HEK293 (cell line): ENCODE measurements around the gene KIT.

Experiments
- CTCF ChIA-PET: fragments of 350-600 bp; formaldehyde crosslinking; extraction: SDS; loops from one replicate; lab custom pipeline; 2021; ENCODE audit warnings: antibody characterized with exemption; lab: Yijun Ruan, JAX
- POLR2A ChIA-PET: fragments of 300-600 bp; formaldehyde crosslinking; extraction: SDS; loops from one replicate; lab custom pipeline; 2020; ENCODE audit warnings: antibody characterized with exemption, inconsistent platforms; lab: Yijun Ruan, JAX
- H3K27ac ChIP-seq: fragments of 200-500 bp; sonication (Bioruptor generic); 2 replicates; pipeline ENCODE4 v1.5.1; 2014; ENCODE audit warnings: low read depth, low read length, control low read depth, inconsistent platforms; ENCODE audit errors: extremely low read depth
- H3K36me3 ChIP-seq, 2 experiments: fragments of 200-500 bp in 1 of 2; sonication (Bioruptor generic) in 1 of 2; 1 replicate in 1 of 2; 2 replicates in 1 of 2; pipeline ENCODE4 v1.5.1; 2014 to 2017; ENCODE audit warnings: inconsistent platforms in 2 of 2, low read length in 2 of 2; ENCODE audit not compliant: control insufficient read depth in 2 of 2, insufficient read depth in 1 of 2
- H3K4me1 ChIP-seq: fragments of 200-500 bp; sonication (Bioruptor generic); 2 replicates; pipeline ENCODE4 v1.5.1; 2014; ENCODE audit warnings: mild to moderate bottlenecking, low read length, inconsistent platforms; ENCODE audit not compliant: control insufficient read depth, insufficient read depth
- H3K4me3 ChIP-seq: 2 replicates; pipeline ENCODE4 v1.5.1; 2011; ENCODE audit warnings: low read depth, mild to moderate bottlenecking, control low read depth, low read length, moderate library complexity
- H3K9me3 ChIP-seq: fragments of 200-500 bp; sonication (Bioruptor generic); 2 replicates; pipeline ENCODE4 v1.5.1; 2014; ENCODE audit warnings: low read depth, low read length, inconsistent platforms; ENCODE audit not compliant: control insufficient read depth, insufficient read depth
- FEZF1 ChIP-seq: fragments of 450-650 bp; formaldehyde crosslinking; IDR thresholded peaks from 2 replicates; pipeline ENCODE4 v1.5.1; 2016; ENCODE audit warnings: missing biosample characterization, missing genetic modification characterization
- GLI4 ChIP-seq: fragments of 450-650 bp; formaldehyde crosslinking; IDR thresholded peaks from 2 replicates; pipeline ENCODE4 v1.5.1; 2016; ENCODE audit warnings: missing biosample characterization, missing genetic modification characterization
- KLF8 ChIP-seq: fragments of 450-650 bp; formaldehyde crosslinking; IDR thresholded peaks from 2 replicates; pipeline ENCODE4 v1.5.1; 2016; ENCODE audit warnings: missing biosample characterization, missing genetic modification characterization
- MZF1 ChIP-seq: fragments of 450-650 bp; formaldehyde crosslinking; IDR thresholded peaks from 2 replicates; pipeline ENCODE4 v1.5.1; 2017; ENCODE audit warnings: missing biosample characterization, missing genetic modification characterization, borderline replicate concordance
- YY1 ChIP-seq: fragments of 450-650 bp; formaldehyde crosslinking; IDR thresholded peaks from 2 replicates; pipeline ENCODE4 v1.5.1; 2018; ENCODE audit warnings: missing biosample characterization, missing genetic modification characterization
- YY2 ChIP-seq: fragments of 450-650 bp; formaldehyde crosslinking; IDR thresholded peaks from 2 replicates; pipeline ENCODE4 v1.5.1; 2016; ENCODE audit warnings: missing biosample characterization, missing genetic modification characterization
- ZBTB48 ChIP-seq: fragments of 450-650 bp; formaldehyde crosslinking; IDR thresholded peaks from 2 replicates; pipeline ENCODE4 v1.5.1; 2016; ENCODE audit warnings: missing biosample characterization, missing genetic modification characterization
- ZNF324 ChIP-seq: fragments of 450-650 bp; formaldehyde crosslinking; IDR thresholded peaks from 2 replicates; pipeline ENCODE4 v1.5.1; 2016; ENCODE audit warnings: missing biosample characterization, missing genetic modification characterization
- ZNF354C ChIP-seq: fragments of 450-650 bp; formaldehyde crosslinking; IDR thresholded peaks from 2 replicates; pipeline ENCODE4 v1.5.1; 2016; ENCODE audit warnings: missing biosample characterization, missing genetic modification characterization, low read depth, borderline replicate concordance
- ZNF518A ChIP-seq: fragments of 450-650 bp; formaldehyde crosslinking; conservative IDR thresholded peaks from 2 replicates; pipeline ENCODE4 v1.5.1; 2016; ENCODE audit warnings: low read depth, missing biosample characterization, missing genetic modification characterization
- ZNF549 ChIP-seq: fragments of 450-650 bp; IDR thresholded peaks from 2 replicates; pipeline ENCODE4 v1.5.1; 2018; ENCODE audit warnings: missing biosample characterization, missing genetic modification characterization, mild to moderate bottlenecking, inconsistent platforms, moderate library complexity
- ZNF571 ChIP-seq: fragments of 450-650 bp; formaldehyde crosslinking; IDR thresholded peaks from 2 replicates; pipeline ENCODE4 v1.5.0; 2017; ENCODE audit warnings: missing biosample characterization, missing genetic modification characterization
- ZNF600 ChIP-seq: fragments of 450-650 bp; formaldehyde crosslinking; IDR thresholded peaks from 2 replicates; pipeline ENCODE4 v1.5.1; 2016; ENCODE audit warnings: missing biosample characterization, missing genetic modification characterization
- ZNF621 ChIP-seq: fragments of 450-650 bp; formaldehyde crosslinking; IDR thresholded peaks from 2 replicates; pipeline ENCODE4 v1.5.1; 2017; ENCODE audit warnings: missing biosample characterization, missing genetic modification characterization
- ZNF626 ChIP-seq: fragments of 450-650 bp; sonication (Bioruptor Pico); formaldehyde crosslinking; IDR thresholded peaks from 2 replicates; pipeline ENCODE4 v1.5.1; 2018; ENCODE audit warnings: missing biosample characterization, missing genetic modification characterization, inconsistent platforms
- ZNF747 ChIP-seq: fragments of 450-650 bp; formaldehyde crosslinking; IDR thresholded peaks from 2 replicates; pipeline ENCODE4 v1.5.1; 2016; ENCODE audit warnings: missing biosample characterization, missing genetic modification characterization
- ZSCAN23 ChIP-seq: fragments of 450-650 bp; formaldehyde crosslinking; IDR thresholded peaks from 2 replicates; pipeline ENCODE4 v1.5.1; 2016; ENCODE audit warnings: missing biosample characterization, missing genetic modification characterization
- TF ChIP-seq, protein P1 (sequence below): fragments of 450-650 bp; formaldehyde crosslinking; IDR thresholded peaks from 2 replicates; pipeline ENCODE4 v1.5.1; 2016; ENCODE audit warnings: missing biosample characterization, missing genetic modification characterization
- TF ChIP-seq, protein P2 (sequence below): fragments of 450-650 bp; formaldehyde crosslinking; IDR thresholded peaks from 2 replicates; pipeline ENCODE4 v1.5.1; 2016; ENCODE audit warnings: missing biosample characterization, missing genetic modification characterization

Gene KIT

DNA sequence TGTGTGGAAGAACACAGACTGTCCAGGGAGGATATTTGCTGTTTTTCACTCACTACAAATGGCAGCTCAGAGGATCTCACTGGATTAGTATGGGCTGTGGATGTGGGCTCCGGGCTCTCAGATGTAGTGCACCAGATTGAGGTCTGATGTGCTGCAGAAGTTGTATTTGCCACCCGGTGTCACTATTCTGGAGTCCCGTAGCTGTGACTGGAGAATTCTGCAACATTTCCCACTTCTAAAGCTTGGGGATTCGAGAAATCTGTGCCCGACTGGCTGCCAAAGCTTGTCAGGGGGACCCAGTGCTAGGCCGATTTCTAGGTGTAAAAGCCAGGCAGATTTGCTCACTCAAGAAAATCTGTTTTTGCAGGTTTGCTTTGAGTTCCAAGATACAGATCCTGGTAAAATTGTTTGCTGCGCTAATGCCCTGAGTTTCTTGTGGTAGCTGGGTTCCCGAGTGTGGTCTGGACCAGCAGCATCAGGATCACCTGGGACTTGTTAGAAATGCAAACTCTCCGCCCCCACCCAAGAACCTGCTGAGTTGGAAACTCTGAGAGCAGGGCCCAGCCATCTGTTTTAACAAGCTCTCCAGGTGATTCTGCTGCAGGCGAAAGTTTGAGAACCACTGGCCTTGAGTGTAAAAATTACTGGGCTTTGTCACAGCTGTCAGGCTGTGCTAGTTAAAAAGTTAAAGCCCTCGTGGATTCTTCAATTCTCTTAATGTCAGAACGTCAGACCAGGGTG lies 18.1 kb downstream of the KIT start (continued):
- TF ChIP-seq ZSCAN23 (tag by site-specific recombination) (no peak), ZNF354C (tag by site-specific recombination) (no peak), ZNF621 (no peak), FEZF1 (tag by site-specific recombination) (no peak)
- TF ChIP-seq, protein P1, sequence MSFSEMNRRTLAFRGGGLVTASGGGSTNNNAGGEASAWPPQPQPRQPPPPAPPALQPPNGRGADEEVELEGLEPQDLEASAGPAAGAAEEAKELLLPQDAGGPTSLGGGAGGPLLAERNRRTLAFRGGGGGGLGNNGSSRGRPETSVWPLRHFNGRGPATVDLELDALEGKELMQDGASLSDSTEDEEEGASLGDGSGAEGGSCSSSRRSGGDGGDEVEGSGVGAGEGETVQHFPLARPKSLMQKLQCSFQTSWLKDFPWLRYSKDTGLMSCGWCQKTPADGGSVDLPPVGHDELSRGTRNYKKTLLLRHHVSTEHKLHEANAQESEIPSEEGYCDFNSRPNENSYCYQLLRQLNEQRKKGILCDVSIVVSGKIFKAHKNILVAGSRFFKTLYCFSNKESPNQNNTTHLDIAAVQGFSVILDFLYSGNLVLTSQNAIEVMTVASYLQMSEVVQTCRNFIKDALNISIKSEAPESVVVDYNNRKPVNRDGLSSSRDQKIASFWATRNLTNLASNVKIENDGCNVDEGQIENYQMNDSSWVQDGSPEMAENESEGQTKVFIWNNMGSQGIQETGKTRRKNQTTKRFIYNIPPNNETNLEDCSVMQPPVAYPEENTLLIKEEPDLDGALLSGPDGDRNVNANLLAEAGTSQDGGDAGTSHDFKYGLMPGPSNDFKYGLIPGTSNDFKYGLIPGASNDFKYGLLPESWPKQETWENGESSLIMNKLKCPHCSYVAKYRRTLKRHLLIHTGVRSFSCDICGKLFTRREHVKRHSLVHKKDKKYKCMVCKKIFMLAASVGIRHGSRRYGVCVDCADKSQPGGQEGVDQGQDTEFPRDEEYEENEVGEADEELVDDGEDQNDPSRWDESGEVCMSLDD, result no peak

- Histone ChIP-seq H3K9me3 (no peaks in the 10 kb centered on the region), H3K4me3 (no peak overlapping the region), H3K4me1 (no peaks in the 10 kb centered on the region), H3K36me3 (no peaks in the 10 kb centered on the region), H3K27ac (no peak overlapping the region)
- TF ChIP-seq MZF1, result no peak
- TF ChIP-seq ZBTB48 (tag by site-specific recombination), result no peak
- TF ChIP-seq ZNF324 (tag by site-specific recombination), result no peak
- no peak for TF ChIP-seq ZNF549
- no peak for TF ChIP-seq KLF8 (tag by site-specific recombination)
- TF ChIP-seq ZNF571 (tag by site-specific recombination), result no peak
- no peak for TF ChIP-seq ZNF626 (tag by site-specific recombination)
- ChIA-PET POLR2A (no interaction called here), CTCF (interaction anchor here (1.4 kb wide), 2 partner anchors 10 to 12 kb away, joined by 3 read pairs; no protein-coding TSS in a partner anchor)
Measured at GRCh38 chr4:54676658-54677057, 18.9 kb downstream of the KIT start.

GRCh38 chr4:54677416-54677815 lies 19.7 kb downstream of the KIT start:
- H3K36me3 ChIP-seq, result no peaks in the 10 kb centered on the region
- no peaks in the 10 kb centered on the region for H3K4me1 ChIP-seq
- TF ChIP-seq ZNF600 (tag by site-specific recombination), result no peak
- TF ChIP-seq ZNF747, result no peak
- TF ChIP-seq YY1, result no peak
- TF ChIP-seq GLI4 (tag by site-specific recombination), result no peak
- CTCF ChIA-PET, result interaction anchor here (0.6 to 1.4 kb wide), 3 partner anchors 10 to 1066 kb away, joined by 3 to 5 read pairs (median 3); no protein-coding TSS in a partner anchor
- POLR2A ChIA-PET, result no interaction called here
- H3K27ac ChIP-seq, result no peak overlapping the region
- H3K9me3 ChIP-seq, result no peaks in the 10 kb centered on the region
- no peak overlapping the region for H3K4me3 ChIP-seq

DNA sequence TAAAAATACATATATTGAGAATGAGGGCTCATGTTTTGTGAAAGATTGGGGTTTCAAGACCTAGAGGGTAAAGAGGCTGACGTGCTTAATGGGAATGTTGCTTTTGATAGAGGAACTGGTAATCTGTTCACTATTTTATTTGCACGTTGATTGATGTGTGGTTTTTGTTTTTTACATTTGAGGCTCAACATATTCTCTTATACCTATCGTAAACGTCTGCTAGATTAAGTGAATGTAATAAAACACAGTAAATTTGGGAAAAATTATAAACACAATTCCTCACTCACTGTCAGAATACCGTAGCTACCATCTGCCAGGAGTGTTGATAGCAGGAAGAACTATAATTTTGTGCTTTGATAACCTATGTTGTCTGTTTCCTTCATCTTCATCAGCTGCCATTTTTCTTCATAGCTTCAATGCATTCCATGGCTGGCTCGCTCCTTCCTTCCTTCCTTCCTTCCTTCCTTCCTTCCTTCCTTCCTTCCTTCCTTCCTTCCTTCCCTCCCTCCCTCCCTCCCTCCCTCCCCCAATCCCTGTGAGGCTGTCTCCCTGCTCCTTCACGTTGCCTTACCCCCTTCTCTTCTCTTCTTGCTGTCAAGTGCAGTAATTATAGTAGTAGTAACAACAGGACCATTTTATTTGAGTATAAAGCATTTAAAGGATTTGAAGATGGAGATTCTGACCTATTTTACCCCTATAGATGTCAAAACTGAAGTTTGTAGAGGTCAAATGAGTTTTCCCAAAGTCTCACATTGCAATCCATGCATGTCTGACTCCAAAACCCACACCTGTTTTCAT lies 20.3 kb downstream of the KIT start:
- CTCF ChIA-PET, result interaction anchor here (0.6 to 1.1 kb wide), 5 partner anchors 10 to 1065 kb away, joined by 3 to 5 read pairs (median 3); no protein-coding TSS in a partner anchor
- no peak overlapping the region for H3K27ac ChIP-seq
- no peaks in the 10 kb centered on the region for H3K4me1 ChIP-seq
- H3K4me3 ChIP-seq, result no peak overlapping the region
- H3K36me3 ChIP-seq, result no peaks in the 10 kb centered on the region
- no peaks in the 10 kb centered on the region for H3K9me3 ChIP-seq
- POLR2A ChIA-PET, result no interaction called here
- TF ChIP-seq ZNF518A (tag by site-specific recombination), result no peak
- TF ChIP-seq, protein P2, sequence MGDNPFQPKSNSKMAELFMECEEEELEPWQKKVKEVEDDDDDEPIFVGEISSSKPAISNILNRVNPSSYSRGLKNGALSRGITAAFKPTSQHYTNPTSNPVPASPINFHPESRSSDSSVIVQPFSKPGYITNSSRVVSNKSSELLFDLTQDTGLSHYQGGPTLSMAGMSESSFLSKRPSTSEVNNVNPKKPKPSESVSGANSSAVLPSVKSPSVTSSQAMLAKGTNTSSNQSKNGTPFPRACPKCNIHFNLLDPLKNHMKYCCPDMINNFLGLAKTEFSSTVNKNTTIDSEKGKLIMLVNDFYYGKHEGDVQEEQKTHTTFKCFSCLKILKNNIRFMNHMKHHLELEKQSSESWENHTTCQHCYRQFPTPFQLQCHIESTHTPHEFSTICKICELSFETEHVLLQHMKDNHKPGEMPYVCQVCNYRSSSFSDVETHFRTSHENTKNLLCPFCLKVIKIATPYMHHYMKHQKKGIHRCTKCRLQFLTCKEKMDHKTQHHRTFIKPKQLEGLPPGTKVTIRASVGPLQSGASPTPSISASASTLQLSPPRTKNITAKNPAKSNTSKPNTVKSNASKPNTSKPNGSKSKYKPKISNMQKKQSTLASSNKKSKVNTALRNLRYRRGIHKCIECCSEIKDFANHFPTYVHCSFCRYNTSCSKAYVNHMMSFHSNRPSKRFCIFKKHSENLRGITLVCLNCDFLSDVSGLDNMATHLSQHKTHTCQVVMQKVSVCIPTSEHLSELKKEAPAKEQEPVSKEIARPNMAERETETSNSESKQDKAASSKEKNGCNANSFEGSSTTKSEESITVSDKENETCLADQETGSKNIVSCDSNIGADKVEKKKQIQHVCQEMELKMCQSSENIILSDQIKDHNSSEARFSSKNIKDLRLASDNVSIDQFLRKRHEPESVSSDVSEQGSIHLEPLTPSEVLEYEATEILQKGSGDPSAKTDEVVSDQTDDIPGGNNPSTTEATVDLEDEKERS, result no peak
- no peak for TF ChIP-seq YY2 (tag by site-specific recombination)
